IPS-NIHi11 (cell line): ENCODE measurements around the gene ENDOD1.

Source experiments
- DNase-seq: peaks from one replicate; pipeline ENCODE4 v3.0.0; 2012; ENCODE audit warnings: mixed read lengths, low spot score

ENDOD1 gene

GRCh38 chr11:95076981-95077380, 12.7 kb upstream of the ENDOD1 start:
- no peak for DNase-seq

- no peak for DNase-seq
These were observed 11.1 kb upstream of the ENDOD1 start for GRCh38 chr11:95078526-95078925.

GRCh38 chr11:95081010-95081409, 8.6 kb upstream of the ENDOD1 start:
- no peak for DNase-seq

GRCh38 chr11:95081412-95081811, 8.2 kb upstream of the ENDOD1 start:
- no peak for DNase-seq

- DNase-seq: no peak
These were observed 7.1 kb upstream of the ENDOD1 start for GRCh38 chr11:95082576-95083001.

GRCh38 chr11:95084509-95084908, 5.1 kb upstream of the ENDOD1 start:
- no peak for DNase-seq

- no peak for DNase-seq
These were observed 4.4 kb upstream of the ENDOD1 start for GRCh38 chr11:95085117-95085816.

GRCh38 chr11:95086151-95086550, 3.5 kb upstream of the ENDOD1 start:
- DNase-seq: no peak

GRCh38 chr11:95086836-95087570, 2.6 kb upstream of the ENDOD1 start:
- no peak for DNase-seq

GRCh38 chr11:95088946-95089619, 563 bp upstream of the ENDOD1 start:
- no peak for DNase-seq

GRCh38 chr11:95091663-95092180, 2.1 kb downstream of the ENDOD1 start:
- no peak for DNase-seq

- no peak for DNase-seq
These were observed 3.1 kb downstream of the ENDOD1 start for GRCh38 chr11:95092549-95093324.

- DNase-seq: no peak
These were observed 3.9 kb downstream of the ENDOD1 start for GRCh38 chr11:95093548-95093947.

GRCh38 chr11:95095858-95096587, 6.4 kb downstream of the ENDOD1 start:
- DNase-seq: no peak

- DNase-seq: no peak
These were observed 7.6 kb downstream of the ENDOD1 start for GRCh38 chr11:95097209-95097608.

GRCh38 chr11:95098826-95099225, 9.2 kb downstream of the ENDOD1 start:
- DNase-seq: no peak

GRCh38 chr11:95100191-95100648, 10.6 kb downstream of the ENDOD1 start:
- no peak for DNase-seq

GRCh38 chr11:95100856-95101507, 11.3 kb downstream of the ENDOD1 start:
- DNase-seq: no peak

- no peak for DNase-seq
These were observed 12.3 kb downstream of the ENDOD1 start for GRCh38 chr11:95101935-95102334.

GRCh38 chr11:95102733-95103132, 13.1 kb downstream of the ENDOD1 start:
- DNase-seq: no peak

- DNase-seq: no peak
These were observed 14.1 kb downstream of the ENDOD1 start for GRCh38 chr11:95103701-95104100.
